Measurements from ENCODE around the gene TTC7B. TPM values are rescaled to one million over a fixed set of nuclear protein-coding genes. Genes with fewer than 3 reads are reported as not detected.
A peak's percentile ranks its signal among the peaks of the same experiment; 100 is the strongest.

TTC7B gene, protein sequence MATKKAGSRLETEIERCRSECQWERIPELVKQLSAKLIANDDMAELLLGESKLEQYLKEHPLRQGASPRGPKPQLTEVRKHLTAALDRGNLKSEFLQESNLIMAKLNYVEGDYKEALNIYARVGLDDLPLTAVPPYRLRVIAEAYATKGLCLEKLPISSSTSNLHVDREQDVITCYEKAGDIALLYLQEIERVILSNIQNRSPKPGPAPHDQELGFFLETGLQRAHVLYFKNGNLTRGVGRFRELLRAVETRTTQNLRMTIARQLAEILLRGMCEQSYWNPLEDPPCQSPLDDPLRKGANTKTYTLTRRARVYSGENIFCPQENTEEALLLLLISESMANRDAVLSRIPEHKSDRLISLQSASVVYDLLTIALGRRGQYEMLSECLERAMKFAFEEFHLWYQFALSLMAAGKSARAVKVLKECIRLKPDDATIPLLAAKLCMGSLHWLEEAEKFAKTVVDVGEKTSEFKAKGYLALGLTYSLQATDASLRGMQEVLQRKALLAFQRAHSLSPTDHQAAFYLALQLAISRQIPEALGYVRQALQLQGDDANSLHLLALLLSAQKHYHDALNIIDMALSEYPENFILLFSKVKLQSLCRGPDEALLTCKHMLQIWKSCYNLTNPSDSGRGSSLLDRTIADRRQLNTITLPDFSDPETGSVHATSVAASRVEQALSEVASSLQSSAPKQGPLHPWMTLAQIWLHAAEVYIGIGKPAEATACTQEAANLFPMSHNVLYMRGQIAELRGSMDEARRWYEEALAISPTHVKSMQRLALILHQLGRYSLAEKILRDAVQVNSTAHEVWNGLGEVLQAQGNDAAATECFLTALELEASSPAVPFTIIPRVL
- polyA plus RNA-seq (2013), result 92.4 and 94.7 TPM in 2 replicates

DNA sequence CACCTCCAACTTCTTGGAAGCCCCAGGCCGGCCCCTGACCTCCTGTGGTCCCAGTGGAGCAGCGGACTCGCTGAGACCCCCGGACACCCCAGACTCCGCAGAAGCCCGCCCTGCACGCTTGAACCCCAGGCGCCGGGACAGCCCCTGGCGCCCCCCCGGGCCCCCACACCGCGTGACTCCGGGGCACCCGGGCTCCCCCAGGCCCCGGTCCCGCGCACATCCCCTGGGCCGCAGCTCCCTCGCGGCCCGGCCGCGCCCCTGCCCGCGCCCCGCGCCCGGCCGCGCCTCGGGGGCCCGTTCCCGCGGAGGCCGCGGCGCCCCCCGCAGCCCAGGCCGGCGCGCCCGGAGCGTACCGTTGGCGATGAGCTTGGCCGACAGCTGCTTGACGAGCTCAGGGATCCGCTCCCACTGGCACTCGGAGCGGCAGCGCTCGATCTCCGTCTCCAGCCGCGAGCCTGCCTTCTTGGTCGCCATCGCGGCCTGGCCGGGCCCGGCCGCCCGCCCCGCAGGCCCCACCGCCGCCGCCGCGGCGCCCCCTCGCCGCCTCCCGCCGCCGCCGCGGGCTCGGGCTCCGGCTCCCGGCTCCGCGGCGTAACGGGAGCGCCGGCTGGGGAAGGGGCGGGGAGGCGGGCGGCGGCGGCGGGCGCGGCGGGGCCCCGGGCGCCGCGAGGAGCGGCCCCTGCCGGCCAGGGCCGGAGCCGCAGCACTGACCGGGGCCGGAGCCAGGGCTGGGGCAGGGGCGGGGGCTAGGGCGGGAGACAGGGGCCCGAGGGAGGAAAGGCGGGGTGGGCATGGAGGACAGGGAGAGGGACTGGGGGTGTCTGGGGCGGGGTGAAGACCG, at the start of gene TTC7B:
Gene TTC7B, minus strand, starts transcription at position 609 of the 841 bp plus-strand sequence. Its CDS starts 135 bp downstream, at position 474.
- H3K9me3 ChIP-seq (ENCODE audit: insufficient read depth, low read depth, low read length), result peaks cover 2% of the 10 kb centered on the region
- peaks cover 18% of the 10 kb centered on the region for H3K79me2 ChIP-seq (ENCODE audit: control insufficient read depth, insufficient read depth, low read length, poor library complexity)
- H2BK120ac ChIP-seq (ENCODE audit: insufficient read depth, low read length, poor library complexity), result peak within 1 kb of the TSS; percentile 80
- H3K4ac ChIP-seq (ENCODE audit: low read depth, low read length), result peak within 1 kb of the TSS; percentile 86
- H2AFZ ChIP-seq (ENCODE audit: insufficient read depth, low read length, poor library complexity), result peak within 1 kb of the TSS; percentile 24
- WGBS (ENCODE audit: extremely low coverage, insufficient coverage, insufficient read length), result no CpG with 5 or more reads among the region's 111 CpGs
- H3K4me2 ChIP-seq (ENCODE audit: low read length), result peak within 1 kb of the TSS; percentile 89
- H4K12ac ChIP-seq (ENCODE audit: low read depth, low read length), result peak within 1 kb of the TSS; percentile 75
- H3K36me3 ChIP-seq (ENCODE audit: control insufficient read depth in 1 of 2, insufficient read depth in 2 of 2, low read length in 2 of 2), result no peaks in the 10 kb centered on the region
- H3K27me3 ChIP-seq (ENCODE audit: insufficient read depth, low read length), result no peaks in the 10 kb centered on the region
- peak within 1 kb of the TSS; percentile 93 for H3K18ac ChIP-seq (ENCODE audit: low read length)
- no peak within 1 kb of the TSS for H3K27ac ChIP-seq (ENCODE audit: low read depth, low read length)
- peak within 1 kb of the TSS; percentile 85 for H3K4me3 ChIP-seq (ENCODE audit: low read depth, low read length)
- peak within 1 kb of the TSS; percentile 97 for H2AK5ac ChIP-seq (ENCODE audit: low read length)
- peak within 1 kb of the TSS; percentile 79 for H3K14ac ChIP-seq (ENCODE audit: low read length)
- DNase-seq, result peak; percentile 20 to 61
- H3K23ac ChIP-seq (ENCODE audit: low read length), result no peak within 1 kb of the TSS
- H4K91ac ChIP-seq (ENCODE audit: low read depth, low read length), result peak within 1 kb of the TSS; percentile 93
- H3K9ac ChIP-seq (ENCODE audit: low read length), result peak within 1 kb of the TSS; percentile 80
- peaks cover 22 to 41% of the 10 kb centered on the region in 2 experiments for H3K4me1 ChIP-seq (ENCODE audit: control insufficient read depth in 1 of 2, insufficient read depth in 2 of 2, low read length in 2 of 2)
- peaks cover 27% of the 10 kb centered on the region for H3K79me1 ChIP-seq (ENCODE audit: low read length)
- peak within 1 kb of the TSS; percentile 89 for H2BK12ac ChIP-seq (ENCODE audit: low read length)
- H2BK5ac ChIP-seq (ENCODE audit: low read depth, low read length, poor library complexity), result peak within 1 kb of the TSS; percentile 26
- H4K8ac ChIP-seq (ENCODE audit: low read depth, low read length), result peak within 1 kb of the TSS; percentile 90

GRCh38 chr14:90864741-90865140, 48.5 kb upstream of the TTC7B start:
- no peak overlapping the region for H3K4me3 ChIP-seq (ENCODE audit: low read depth, low read length)
- H3K4me1 ChIP-seq (ENCODE audit: control insufficient read depth in 1 of 2, insufficient read depth in 2 of 2, low read length in 2 of 2), result no peaks in the 10 kb centered on the region
- H2AK5ac ChIP-seq (ENCODE audit: low read length), result no peak overlapping the region
- no peak for DNase-seq
- no peak overlapping the region for H3K4me2 ChIP-seq (ENCODE audit: low read length)
- H4K8ac ChIP-seq (ENCODE audit: low read depth, low read length), result no peak overlapping the region
- H2BK12ac ChIP-seq (ENCODE audit: low read length), result no peak overlapping the region
- no peak overlapping the region for H4K91ac ChIP-seq (ENCODE audit: low read depth, low read length)
- no peaks in the 10 kb centered on the region for H3K79me1 ChIP-seq (ENCODE audit: low read length)
- H3K9me3 ChIP-seq (ENCODE audit: insufficient read depth, low read depth, low read length), result no peaks in the 10 kb centered on the region
- H3K23ac ChIP-seq (ENCODE audit: low read length), result no peak overlapping the region
- no peak overlapping the region for H3K4ac ChIP-seq (ENCODE audit: low read depth, low read length)
- WGBS (ENCODE audit: extremely low coverage, insufficient coverage, insufficient read length), result no CpG with 5 or more reads among the region's 2 CpGs
- no peak overlapping the region for H2BK5ac ChIP-seq (ENCODE audit: low read depth, low read length, poor library complexity)
- H3K27ac ChIP-seq (ENCODE audit: low read depth, low read length), result no peak overlapping the region
- no peak overlapping the region for H3K9ac ChIP-seq (ENCODE audit: low read length)
- no peaks in the 10 kb centered on the region for H3K79me2 ChIP-seq (ENCODE audit: control insufficient read depth, insufficient read depth, low read length, poor library complexity)
- no peak overlapping the region for H2BK120ac ChIP-seq (ENCODE audit: insufficient read depth, low read length, poor library complexity)
- no peak overlapping the region for H4K12ac ChIP-seq (ENCODE audit: low read depth, low read length)
- no peak overlapping the region for H2AFZ ChIP-seq (ENCODE audit: insufficient read depth, low read length, poor library complexity)
- H3K27me3 ChIP-seq (ENCODE audit: insufficient read depth, low read length), result no peaks in the 10 kb centered on the region
- H3K18ac ChIP-seq (ENCODE audit: low read length), result no peak overlapping the region
- no peaks in the 10 kb centered on the region for H3K36me3 ChIP-seq (ENCODE audit: control insufficient read depth in 1 of 2, insufficient read depth in 2 of 2, low read length in 2 of 2)
- no peak overlapping the region for H3K14ac ChIP-seq (ENCODE audit: low read length)

GRCh38 chr14:90858511-90858910, 42.3 kb upstream of the TTC7B start:
- no peak overlapping the region for H2BK5ac ChIP-seq (ENCODE audit: low read depth, low read length, poor library complexity)
- H2AK5ac ChIP-seq (ENCODE audit: low read length), result no peak overlapping the region
- H2BK12ac ChIP-seq (ENCODE audit: low read length), result no peak overlapping the region
- no peak overlapping the region for H3K27ac ChIP-seq (ENCODE audit: low read depth, low read length)
- no peak for DNase-seq
- H3K4ac ChIP-seq (ENCODE audit: low read depth, low read length), result no peak overlapping the region
- no peak overlapping the region for H4K12ac ChIP-seq (ENCODE audit: low read depth, low read length)
- H2BK120ac ChIP-seq (ENCODE audit: insufficient read depth, low read length, poor library complexity), result no peak overlapping the region
- H3K23ac ChIP-seq (ENCODE audit: low read length), result no peak overlapping the region
- H3K4me2 ChIP-seq (ENCODE audit: low read length), result no peak overlapping the region
- no peak overlapping the region for H3K4me3 ChIP-seq (ENCODE audit: low read depth, low read length)
- no peaks in the 10 kb centered on the region for H3K27me3 ChIP-seq (ENCODE audit: insufficient read depth, low read length)
- no peaks in the 10 kb centered on the region for H3K79me1 ChIP-seq (ENCODE audit: low read length)
- H3K9me3 ChIP-seq (ENCODE audit: insufficient read depth, low read depth, low read length), result no peaks in the 10 kb centered on the region
- H3K4me1 ChIP-seq (ENCODE audit: control insufficient read depth in 1 of 2, insufficient read depth in 2 of 2, low read length in 2 of 2), result no peaks in the 10 kb centered on the region
- no peak overlapping the region for H3K18ac ChIP-seq (ENCODE audit: low read length)
- no peaks in the 10 kb centered on the region for H3K36me3 ChIP-seq (ENCODE audit: control insufficient read depth in 1 of 2, insufficient read depth in 2 of 2, low read length in 2 of 2)
- no peaks in the 10 kb centered on the region for H3K79me2 ChIP-seq (ENCODE audit: control insufficient read depth, insufficient read depth, low read length, poor library complexity)
- WGBS (ENCODE audit: extremely low coverage, insufficient coverage, insufficient read length), result no CpG with 5 or more reads among the region's 5 CpGs
- no peak overlapping the region for H2AFZ ChIP-seq (ENCODE audit: insufficient read depth, low read length, poor library complexity)
- H4K91ac ChIP-seq (ENCODE audit: low read depth, low read length), result no peak overlapping the region
- H4K8ac ChIP-seq (ENCODE audit: low read depth, low read length), result no peak overlapping the region
- H3K14ac ChIP-seq (ENCODE audit: low read length), result no peak overlapping the region
- no peak overlapping the region for H3K9ac ChIP-seq (ENCODE audit: low read length)

- H3K79me1 ChIP-seq (ENCODE audit: low read length), result no peaks in the 10 kb centered on the region
- no peak overlapping the region for H3K18ac ChIP-seq (ENCODE audit: low read length)
- no peak overlapping the region for H3K4me2 ChIP-seq (ENCODE audit: low read length)
- DNase-seq, result no peak
- no peak overlapping the region for H2BK12ac ChIP-seq (ENCODE audit: low read length)
- no peak overlapping the region for H2BK120ac ChIP-seq (ENCODE audit: insufficient read depth, low read length, poor library complexity)
- no peak overlapping the region for H4K91ac ChIP-seq (ENCODE audit: low read depth, low read length)
- H3K79me2 ChIP-seq (ENCODE audit: control insufficient read depth, insufficient read depth, low read length, poor library complexity), result no peaks in the 10 kb centered on the region
- H3K36me3 ChIP-seq (ENCODE audit: control insufficient read depth in 1 of 2, insufficient read depth in 2 of 2, low read length in 2 of 2), result no peaks in the 10 kb centered on the region
- no peaks in the 10 kb centered on the region for H3K27me3 ChIP-seq (ENCODE audit: insufficient read depth, low read length)
- H3K4ac ChIP-seq (ENCODE audit: low read depth, low read length), result no peak overlapping the region
- no peak overlapping the region for H3K4me3 ChIP-seq (ENCODE audit: low read depth, low read length)
- no peak overlapping the region for H4K8ac ChIP-seq (ENCODE audit: low read depth, low read length)
- no peak overlapping the region for H3K23ac ChIP-seq (ENCODE audit: low read length)
- no peaks in the 10 kb centered on the region for H3K4me1 ChIP-seq (ENCODE audit: control insufficient read depth in 1 of 2, insufficient read depth in 2 of 2, low read length in 2 of 2)
- H3K14ac ChIP-seq (ENCODE audit: low read length), result no peak overlapping the region
- H3K27ac ChIP-seq (ENCODE audit: low read depth, low read length), result no peak overlapping the region
- no peak overlapping the region for H2BK5ac ChIP-seq (ENCODE audit: low read depth, low read length, poor library complexity)
- no peak overlapping the region for H2AFZ ChIP-seq (ENCODE audit: insufficient read depth, low read length, poor library complexity)
- H4K12ac ChIP-seq (ENCODE audit: low read depth, low read length), result no peak overlapping the region
- no CpG with 5 or more reads among the region's 6 CpGs for WGBS (ENCODE audit: extremely low coverage, insufficient coverage, insufficient read length)
- H3K9me3 ChIP-seq (ENCODE audit: insufficient read depth, low read depth, low read length), result no peaks in the 10 kb centered on the region
- no peak overlapping the region for H2AK5ac ChIP-seq (ENCODE audit: low read length)
- H3K9ac ChIP-seq (ENCODE audit: low read length), result no peak overlapping the region
Observed at GRCh38 chr14:90857866-90858265, 41.6 kb upstream of the TTC7B start.

Data from trophoblast cell (in vitro differentiated cells and primary cell).